Measurements from ENCODE around the gene ZNF43. TPM values are rescaled to one million over a fixed set of nuclear protein-coding genes. Genes with fewer than 3 reads are reported as not detected.

Gene ZNF43
- 10 to 100 TPM; 24.0 to 26.4 TPM for total RNA-seq

GRCh38 chr19:21835810-21836444, at the start of gene ZNF43:
ZNF43 (minus strand) TSS chr19:21836182; CDS start chr19:21836038, 144 bp downstream.

GRCh38 chr19:21767065-21767800, 68.7 kb downstream of the ZNF43 start, which contains the start of gene ZNF100:
ZNF100 (minus strand) TSS chr19:21767579; CDS start chr19:21767429, 150 bp downstream.

Other genes with a start within 250 kb of the ZNF43 start
- 10 to 100 TPM; 18.3 to 21.0 TPM for gene ZNF100, start 68.6 kb downstream of the ZNF43 start, total RNA-seq
- under 1 TPM; 0.51 to 0.58 TPM for gene ZNF208, start 174.8 kb upstream of the ZNF43 start, total RNA-seq
- gene ZNF257, start 216.3 kb upstream of the ZNF43 start, total RNA-seq = 1 to 10 TPM; 7.4 to 10.0 TPM